OCI-LY7 (cell line): ENCODE data around the gene CYP19A1. TPM values are rescaled to one million over a fixed set of nuclear protein-coding genes. Genes with fewer than 3 reads are reported as not detected.

Experiments
- BruUV-seq: library from RNA; stranded (reverse); fragments of 400-500 nt; replicated peaks from 2 replicates; lab custom pipeline; 2021; lab: Mats Ljungman, UMichigan
- CTCF ChIA-PET: fragments of 300-600 bp; sonication (Branson Sonifier 250); formaldehyde crosslinking; loops from one replicate; lab custom pipeline; 2022; ENCODE audit warnings: antibody characterized with exemption; ENCODE audit not compliant: unreplicated experiment; lab: Charles Lee
- POLR2A ChIA-PET: fragments of 300-600 bp; sonication (Branson Sonifier 250); formaldehyde crosslinking; loops from one replicate; lab custom pipeline; 2022; ENCODE audit warnings: antibody characterized with exemption; lab: Charles Lee
- DNase-seq: peaks from one replicate; pipeline ENCODE4 v3.0.0-alpha.2; 2015; ENCODE audit warnings: low spot score
- H2AFZ ChIP-seq: fragments of 200-600 bp; sonication (generic), shearing (Covaris generic); 2 replicates; pipeline ENCODE4 v1.6.1; 2014; ENCODE audit warnings: mild to moderate bottlenecking, antibody characterized with exemption, low read length, moderate library complexity
- H3K27ac ChIP-seq: fragments of 200-600 bp; sonication (generic); 2 replicates; pipeline ENCODE4 v1.5.1; 2014; ENCODE audit warnings: mixed run types, low read depth, mild to moderate bottlenecking, moderate library complexity, low read length, inconsistent platforms; ENCODE audit not compliant: poor library complexity, severe bottlenecking
- H3K36me3 ChIP-seq: fragments of 200-600 bp; sonication (generic); 2 replicates; pipeline ENCODE4 v1.6.1; 2014; ENCODE audit warnings: mild to moderate bottlenecking, antibody characterized with exemption, low read length, moderate library complexity, mixed read lengths; ENCODE audit not compliant: insufficient read depth
- H3K4me1 ChIP-seq: fragments of 200-600 bp; sonication (generic); 2 replicates; pipeline ENCODE4 v1.5.1; 2014; ENCODE audit warnings: mild to moderate bottlenecking, low read length; ENCODE audit not compliant: insufficient read depth, poor library complexity, severe bottlenecking
- H3K4me2 ChIP-seq: fragments of 200-600 bp; sonication (generic); 2 replicates; pipeline ENCODE4 v1.6.1; 2014; ENCODE audit warnings: mild to moderate bottlenecking, low read length
- H3K4me3 ChIP-seq: fragments of 200-600 bp; sonication (generic); 2 replicates; pipeline ENCODE4 v1.5.1; 2014; ENCODE audit warnings: mild to moderate bottlenecking, low read depth, low read length; ENCODE audit not compliant: poor library complexity, severe bottlenecking
- H3K79me2 ChIP-seq: fragments of 200-600 bp; sonication (generic); 2 replicates; pipeline ENCODE4 v1.6.1; 2016; ENCODE audit warnings: low read depth, mild to moderate bottlenecking, low read length, moderate library complexity, mixed read lengths; ENCODE audit not compliant: insufficient read depth
- H3K9me2 ChIP-seq: fragments of 200-600 bp; sonication (generic); 2 replicates; pipeline ENCODE4 v1.6.1; 2016; ENCODE audit warnings: mild to moderate bottlenecking, low read length, mixed read lengths; ENCODE audit not compliant: insufficient read depth
- H3K9me3 ChIP-seq: fragments of 200-600 bp; sonication (generic); 2 replicates; pipeline ENCODE4 v1.6.1; 2014; ENCODE audit warnings: mild to moderate bottlenecking, mixed run types, low read length, mixed read lengths
- H4K20me1 ChIP-seq: fragments of 200-600 bp; sonication (generic); 2 replicates; pipeline ENCODE4 v1.6.1; 2014; ENCODE audit warnings: mild to moderate bottlenecking, antibody characterized with exemption, low read length, moderate library complexity, mixed read lengths; ENCODE audit not compliant: insufficient read depth
- CTCF ChIP-seq: fragments of 200-600 bp; sonication (generic); conservative IDR thresholded peaks from 2 replicates; pipeline ENCODE4 v1.5.1; 2014; ENCODE audit warnings: mild to moderate bottlenecking, antibody characterized with exemption, low read length, moderate library complexity, mixed read lengths
- EZH2phosphoT487 ChIP-seq: fragments of 200-600 bp; sonication (generic); IDR thresholded peaks from 2 replicates; pipeline ENCODE4 v1.6.1; 2018; ENCODE audit warnings: low read depth, borderline replicate concordance, mild to moderate bottlenecking, mixed run types, antibody characterized with exemption, low read length, moderate library complexity, mixed read lengths
- intact Hi-C: fragments of 100-400 bp; cut with micrococcal nuclease; formaldehyde crosslinking; loops from one replicate; pipeline ENCODE4 v1.10.0; 2022; ENCODE audit not compliant: unreplicated experiment
- total RNA-seq, 2 experiments: library from RNA; depleted of rRNA in 1 of 2; stranded (reverse); fragments of >200 nt in 1 of 2; shearing (Covaris generic) in 1 of 2; gene quantifications; 2 replicates each; pipeline ENCODE4 v1.2.3, GENCODE V29; 2014 to 2022

The CYP19A1 gene
- total RNA-seq, 2 experiments from 2014 or later: 0.13 TPM; not detected in 1

GRCh38 chr15:51205050-51205975 is 133.1 kb downstream of the CYP19A1 start:
- no peak overlapping the region for H3K4me3 ChIP-seq
- H2AFZ ChIP-seq: no peak overlapping the region
- H3K79me2 ChIP-seq: no peaks in the 10 kb centered on the region
- no peaks in the 10 kb centered on the region for H3K36me3 ChIP-seq
- ChIA-PET POLR2A (interaction anchor here (1.3 kb wide), 1 partner anchor 330 kb away, joined by 3 read pairs; no protein-coding TSS in a partner anchor), CTCF (no interaction called here)
- H3K4me1 ChIP-seq: no peaks in the 10 kb centered on the region
- no peak overlapping the region for H3K27ac ChIP-seq
- BruUV-seq: no TSS peak
- no peaks in the 10 kb centered on the region for H3K9me2 ChIP-seq
- no peaks in the 10 kb centered on the region for H4K20me1 ChIP-seq
- intact Hi-C loops: no loop called here
- TF ChIP-seq CTCF: no peak
- no peak for TF ChIP-seq EZH2phosphoT487
- H3K4me2 ChIP-seq: no peak overlapping the region
- DNase-seq: no peak
- no peaks in the 10 kb centered on the region for H3K9me3 ChIP-seq

GRCh38 chr15:51203797-51204196 is 134.6 kb downstream of the CYP19A1 start:
- no peaks in the 10 kb centered on the region for H3K4me1 ChIP-seq
- intact Hi-C loops: no loop called here
- ChIA-PET CTCF (no interaction called here), POLR2A (interaction anchor here (1.3 kb wide), 1 partner anchor 331 kb away, joined by 3 read pairs; no protein-coding TSS in a partner anchor)
- no TSS peak for BruUV-seq
- H3K9me3 ChIP-seq: no peaks in the 10 kb centered on the region
- no peak overlapping the region for H3K27ac ChIP-seq
- TF ChIP-seq CTCF: no peak
- DNase-seq: no peak
- no peak overlapping the region for H2AFZ ChIP-seq
- no peak overlapping the region for H3K4me3 ChIP-seq
- no peaks in the 10 kb centered on the region for H3K36me3 ChIP-seq
- H3K9me2 ChIP-seq: no peaks in the 10 kb centered on the region
- H4K20me1 ChIP-seq: no peaks in the 10 kb centered on the region
- no peaks in the 10 kb centered on the region for H3K79me2 ChIP-seq
- H3K4me2 ChIP-seq: no peak overlapping the region

GRCh38 chr15:51202783-51203182 is 135.6 kb downstream of the CYP19A1 start:
- H3K4me1 ChIP-seq: no peaks in the 10 kb centered on the region
- intact Hi-C loops: no loop called here
- no peak overlapping the region for H3K27ac ChIP-seq
- H3K9me2 ChIP-seq: no peaks in the 10 kb centered on the region
- no peaks in the 10 kb centered on the region for H3K36me3 ChIP-seq
- BruUV-seq: no TSS peak
- ChIA-PET POLR2A (no interaction called here), CTCF (no interaction called here)
- TF ChIP-seq CTCF (no peak), EZH2phosphoT487 (no peak)
- DNase-seq: no peak
- no peak overlapping the region for H3K4me3 ChIP-seq
- no peak overlapping the region for H2AFZ ChIP-seq
- H3K4me2 ChIP-seq: no peak overlapping the region
- H4K20me1 ChIP-seq: no peaks in the 10 kb centered on the region
- H3K79me2 ChIP-seq: no peaks in the 10 kb centered on the region
- no peaks in the 10 kb centered on the region for H3K9me3 ChIP-seq
